ENCODE results near the gene KCNIP3. TPM values are rescaled to one million over a fixed set of nuclear protein-coding genes. Genes with fewer than 3 reads are reported as not detected.

The KCNIP3 gene
- total and polyA plus RNA-seq, 9 of the 15 experiments (the other 6 are each of a cell fraction or from before 2014, with no cell fraction given): 0.04 TPM; not detected in 8

GRCh38 chr2:95392320-95392719, 95.2 kb downstream of the KCNIP3 start:
- Histone ChIP-seq H2AFZ (ENCODE audit: low read depth, low read length) (no peak overlapping the region), H3K4me3 (no peak overlapping the region), H3K9me3 (replicated peaks; ENCODE audit: control insufficient read depth, insufficient read depth, low read depth, low read length) (no peaks in the 10 kb centered on the region), H3K79me2 (ENCODE audit: control insufficient read depth, insufficient read depth, low read length) (no peaks in the 10 kb centered on the region), H3K4me1 (replicated peaks in 1 of 2; ENCODE audit: control insufficient read depth in 2 of 2, insufficient read depth in 2 of 2, low read length in 2 of 2) (peaks cover 0 to 12% of the 10 kb centered on the region in 2 experiments; a peak in 2 of 5 replicates), H3K27me3 (ENCODE audit: control insufficient read depth in 2 of 2, insufficient read depth in 2 of 2, low read length in 2 of 2) (peaks cover 20 to 50% of the 10 kb centered on the region in 2 experiments; a peak in 4 of 5 replicates), H3K9ac (ENCODE audit: insufficient read depth in 1 of 2, low read depth in 2 of 2, low read length in 2 of 2) (no peak overlapping the region), H3K27ac (ENCODE audit: extremely low read depth, low read depth, low read length) (no peak overlapping the region), H3K36me3 (ENCODE audit: control insufficient read depth, insufficient read depth, low read length) (no peaks in the 10 kb centered on the region), H3K9me1 (ENCODE audit: control insufficient read depth, insufficient read depth, low read length) (no peaks in the 10 kb centered on the region), H4K20me1 (replicated peaks; ENCODE audit: control insufficient read depth, insufficient read depth, low read length) (no peaks in the 10 kb centered on the region), H3K4me2 (ENCODE audit: insufficient read depth, low read length) (no peak overlapping the region)
- POLR2A ChIA-PET: interaction anchor here (0.5 kb wide), 1 partner anchor 10 kb away, joined by 3 read pairs; no protein-coding TSS in a partner anchor
- in situ Hi-C loops (cut with MboI) (loop anchor here (10.0 kb wide), 1 partner anchor 642 kb away; the partner anchor contains the start of gene GPAT2), intact Hi-C loops (cut with micrococcal nuclease) (no loop called here)
- FAIRE-seq: no peak
- no TSS peak for BruUV-seq (replicated peaks)
- 5% methylated on average over 4 of the region's 6 CpGs for WGBS (ENCODE audit: insufficient coverage, low coverage, missing lambda C conversion rate)
- no peak for TF ChIP-seq NUFIP1 (IDR thresholded peaks at IDR 0.05; ENCODE audit: partially characterized antibody)
- TF ChIP-seq, protein P1, sequence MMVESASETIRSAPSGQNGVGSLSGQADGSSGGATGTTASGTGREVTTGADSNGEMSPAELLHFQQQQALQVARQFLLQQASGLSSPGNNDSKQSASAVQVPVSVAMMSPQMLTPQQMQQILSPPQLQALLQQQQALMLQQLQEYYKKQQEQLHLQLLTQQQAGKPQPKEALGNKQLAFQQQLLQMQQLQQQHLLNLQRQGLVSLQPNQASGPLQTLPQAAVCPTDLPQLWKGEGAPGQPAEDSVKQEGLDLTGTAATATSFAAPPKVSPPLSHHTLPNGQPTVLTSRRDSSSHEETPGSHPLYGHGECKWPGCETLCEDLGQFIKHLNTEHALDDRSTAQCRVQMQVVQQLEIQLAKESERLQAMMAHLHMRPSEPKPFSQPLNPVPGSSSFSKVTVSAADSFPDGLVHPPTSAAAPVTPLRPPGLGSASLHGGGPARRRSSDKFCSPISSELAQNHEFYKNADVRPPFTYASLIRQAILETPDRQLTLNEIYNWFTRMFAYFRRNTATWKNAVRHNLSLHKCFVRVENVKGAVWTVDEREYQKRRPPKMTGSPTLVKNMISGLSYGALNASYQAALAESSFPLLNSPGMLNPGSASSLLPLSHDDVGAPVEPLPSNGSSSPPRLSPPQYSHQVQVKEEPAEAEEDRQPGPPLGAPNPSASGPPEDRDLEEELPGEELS (CRISPR knock-in tag; IDR thresholded peaks at IDR 0.05; ENCODE audit: borderline replicate concordance): no peak
- no peak for TF ChIP-seq JUN (IDR thresholded peaks at IDR 0.05; ENCODE audit: borderline replicate concordance, low read depth, low read length)
- TF ChIP-seq JUN (CRISPR knock-in tag; IDR thresholded peaks at IDR 0.05; ENCODE audit: borderline replicate concordance): no peak
- TF ChIP-seq RBM15 (IDR thresholded peaks at IDR 0.05; ENCODE audit: insufficient read depth, low read length): no peak
- no peak for TF ChIP-seq FOXA3 (CRISPR knock-in tag; conservative IDR thresholded peaks at IDR 0.05 in 1 of 2, IDR thresholded peaks at IDR 0.05 in 1 of 2)
- TF ChIP-seq ILK (tag; IDR thresholded peaks at IDR 0.05; ENCODE audit: borderline replicate concordance, low read depth): no peak
- TF ChIP-seq DLX4 (CRISPR knock-in tag; IDR thresholded peaks at IDR 0.05): no peak
- TF ChIP-seq, protein P2, sequence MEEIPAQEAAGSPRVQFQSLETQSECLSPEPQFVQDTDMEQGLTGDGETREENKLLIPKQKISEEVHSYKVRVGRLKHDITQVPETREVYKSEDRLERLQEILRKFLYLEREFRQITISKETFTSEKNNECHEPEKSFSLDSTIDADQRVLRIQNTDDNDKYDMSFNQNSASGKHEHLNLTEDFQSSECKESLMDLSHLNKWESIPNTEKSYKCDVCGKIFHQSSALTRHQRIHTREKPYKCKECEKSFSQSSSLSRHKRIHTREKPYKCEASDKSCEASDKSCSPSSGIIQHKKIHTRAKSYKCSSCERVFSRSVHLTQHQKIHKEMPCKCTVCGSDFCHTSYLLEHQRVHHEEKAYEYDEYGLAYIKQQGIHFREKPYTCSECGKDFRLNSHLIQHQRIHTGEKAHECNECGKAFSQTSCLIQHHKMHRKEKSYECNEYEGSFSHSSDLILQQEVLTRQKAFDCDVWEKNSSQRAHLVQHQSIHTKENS (CRISPR knock-in tag; IDR thresholded peaks at IDR 0.05): no peak
- no peak for TF ChIP-seq JUND (IDR thresholded peaks at IDR 0.05; ENCODE audit: borderline replicate concordance, low read depth, low read length)
- no peak for TF ChIP-seq JUND (tag; IDR thresholded peaks at IDR 0.05; ENCODE audit: borderline replicate concordance, low read depth, low read length)
- no peak for TF ChIP-seq PHB2 (IDR thresholded peaks at IDR 0.05; ENCODE audit: low read depth)
- TF ChIP-seq ZNF780A (CRISPR knock-in tag; IDR thresholded peaks at IDR 0.05): no peak
- TF ChIP-seq EWSR1 (IDR thresholded peaks at IDR 0.05; ENCODE audit: borderline replicate concordance, low read depth, partially characterized antibody): no peak
- TF ChIP-seq CHD2 (IDR thresholded peaks at IDR 0.05; ENCODE audit: low read depth, low read length): no peak
- TF ChIP-seq NONO (IDR thresholded peaks at IDR 0.05; ENCODE audit: low read depth in 2 of 2, low read length in 1 of 2): no peak
- ATAC-seq: no peak
- DNase-seq (ENCODE audit: extremely low read depth in 1 of 4, low spot score in 3 of 4): no peak
- CTCF ChIA-PET (ENCODE audit: low intra/inter-chr PET ratio): no interaction called here

Data from K562 (cell line).